GM23338 (cell line): Measurements from ENCODE around the gene TPK1.
"Not testable (repeated sequence)": the region's sequence is repeated elsewhere in the genome, so short reads cannot be mapped to it uniquely, and the experiment has no call there.

Source experiments
- EZH2 ChIP-seq: fragments of 200-600 bp; sonication (generic); IDR thresholded peaks from one replicate; pipeline ENCODE4 v1.8.0; 2017; ENCODE audit warnings: antibody characterized with exemption, mild to moderate bottlenecking, low read depth; ENCODE audit not compliant: unreplicated experiment
- EZH2phosphoT487 ChIP-seq: fragments of 200-600 bp; sonication (generic); IDR thresholded peaks from one replicate; pipeline ENCODE4 v1.8.1; 2018; ENCODE audit warnings: antibody characterized with exemption; ENCODE audit not compliant: unreplicated experiment
- NANOG ChIP-seq: IDR thresholded peaks from 2 replicates; pipeline ENCODE4 v1.6.1; 2016; ENCODE audit warnings: antibody characterized with exemption, borderline replicate concordance
- POLR2AphosphoS5 ChIP-seq: IDR thresholded peaks from 2 replicates; pipeline ENCODE4 v1.6.1; 2016; ENCODE audit warnings: antibody characterized with exemption, low read depth
- TF ChIP-seq, protein P1 (sequence below), 2 experiments: fragments of 200-600 bp in 1 of 2; sonication (generic) in 1 of 2; conservative IDR thresholded peaks; 2 replicates each; pipeline versions ENCODE4 v1.5.1 to v1.6.1; 2016 to 2017; ENCODE audit warnings: antibody characterized with exemption in 2 of 2, low read depth in 2 of 2, mild to moderate bottlenecking in 2 of 2, moderate library complexity in 1 of 2

- not testable (repeated sequence) for TF ChIP-seq NANOG, POLR2AphosphoS5, EZH2phosphoT487, EZH2
- TF ChIP-seq, protein P1, sequence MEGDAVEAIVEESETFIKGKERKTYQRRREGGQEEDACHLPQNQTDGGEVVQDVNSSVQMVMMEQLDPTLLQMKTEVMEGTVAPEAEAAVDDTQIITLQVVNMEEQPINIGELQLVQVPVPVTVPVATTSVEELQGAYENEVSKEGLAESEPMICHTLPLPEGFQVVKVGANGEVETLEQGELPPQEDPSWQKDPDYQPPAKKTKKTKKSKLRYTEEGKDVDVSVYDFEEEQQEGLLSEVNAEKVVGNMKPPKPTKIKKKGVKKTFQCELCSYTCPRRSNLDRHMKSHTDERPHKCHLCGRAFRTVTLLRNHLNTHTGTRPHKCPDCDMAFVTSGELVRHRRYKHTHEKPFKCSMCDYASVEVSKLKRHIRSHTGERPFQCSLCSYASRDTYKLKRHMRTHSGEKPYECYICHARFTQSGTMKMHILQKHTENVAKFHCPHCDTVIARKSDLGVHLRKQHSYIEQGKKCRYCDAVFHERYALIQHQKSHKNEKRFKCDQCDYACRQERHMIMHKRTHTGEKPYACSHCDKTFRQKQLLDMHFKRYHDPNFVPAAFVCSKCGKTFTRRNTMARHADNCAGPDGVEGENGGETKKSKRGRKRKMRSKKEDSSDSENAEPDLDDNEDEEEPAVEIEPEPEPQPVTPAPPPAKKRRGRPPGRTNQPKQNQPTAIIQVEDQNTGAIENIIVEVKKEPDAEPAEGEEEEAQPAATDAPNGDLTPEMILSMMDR (conservative IDR thresholded peaks at IDR 0.05; ENCODE audit: low read depth in 2 of 2): peak; percentile 49 to 59
Measured at GRCh38 chr7:144726840-144727239, 109.0 kb downstream of the TPK1 start.
